ENCODE measurements around the gene TPMT.

TPMT gene

DNA sequence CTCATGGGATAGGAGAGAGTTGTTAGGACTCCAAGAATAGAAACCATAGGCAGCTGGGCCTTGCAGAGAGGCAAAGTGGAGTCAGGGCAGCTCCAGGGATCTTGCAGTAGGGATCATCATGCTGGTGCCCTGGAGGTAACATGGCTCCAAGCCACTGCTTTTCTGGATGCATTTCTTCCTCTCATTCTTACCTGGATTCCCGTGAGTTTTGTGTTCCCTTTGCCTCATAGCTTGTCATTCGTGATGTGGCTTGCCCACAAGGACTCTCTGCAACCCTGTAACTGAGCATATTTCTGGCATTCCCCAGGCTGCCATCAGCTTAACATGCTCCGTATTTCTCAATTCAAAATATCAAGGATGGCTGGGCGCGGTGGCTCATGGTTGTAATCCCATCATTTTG, 37.7 kb downstream of the TPMT start:
- no peak for DNase-seq (ENCODE audit: low spot score)

- DNase-seq (ENCODE audit: low spot score), result no peak
Measured at GRCh38 chr6:18115356-18115755, 39.5 kb downstream of the TPMT start.

DNA sequence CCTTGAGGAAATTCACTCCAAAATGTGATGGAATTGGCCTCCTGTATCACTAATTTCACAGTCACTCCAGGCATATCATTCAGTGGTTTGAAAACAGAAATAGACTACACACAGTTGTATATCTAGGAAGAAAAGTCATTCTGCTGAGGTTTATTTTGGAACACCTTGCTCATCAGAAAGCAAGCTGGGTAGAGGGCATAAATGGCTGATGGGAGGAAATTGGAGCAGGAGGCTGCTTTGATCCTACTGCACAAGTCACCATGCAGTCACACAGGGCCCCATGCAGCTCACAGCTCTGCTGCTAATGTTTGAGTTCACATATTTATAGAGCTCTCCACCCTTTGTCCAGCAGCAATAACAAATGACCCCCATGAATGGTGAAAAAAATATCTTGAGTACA, 44.7 kb downstream of the TPMT start:
- DNase-seq (ENCODE audit: low spot score), result no peak

- no peak for DNase-seq (ENCODE audit: low spot score)
Measured at GRCh38 chr6:18107061-18107460, 47.8 kb downstream of the TPMT start.

DNA sequence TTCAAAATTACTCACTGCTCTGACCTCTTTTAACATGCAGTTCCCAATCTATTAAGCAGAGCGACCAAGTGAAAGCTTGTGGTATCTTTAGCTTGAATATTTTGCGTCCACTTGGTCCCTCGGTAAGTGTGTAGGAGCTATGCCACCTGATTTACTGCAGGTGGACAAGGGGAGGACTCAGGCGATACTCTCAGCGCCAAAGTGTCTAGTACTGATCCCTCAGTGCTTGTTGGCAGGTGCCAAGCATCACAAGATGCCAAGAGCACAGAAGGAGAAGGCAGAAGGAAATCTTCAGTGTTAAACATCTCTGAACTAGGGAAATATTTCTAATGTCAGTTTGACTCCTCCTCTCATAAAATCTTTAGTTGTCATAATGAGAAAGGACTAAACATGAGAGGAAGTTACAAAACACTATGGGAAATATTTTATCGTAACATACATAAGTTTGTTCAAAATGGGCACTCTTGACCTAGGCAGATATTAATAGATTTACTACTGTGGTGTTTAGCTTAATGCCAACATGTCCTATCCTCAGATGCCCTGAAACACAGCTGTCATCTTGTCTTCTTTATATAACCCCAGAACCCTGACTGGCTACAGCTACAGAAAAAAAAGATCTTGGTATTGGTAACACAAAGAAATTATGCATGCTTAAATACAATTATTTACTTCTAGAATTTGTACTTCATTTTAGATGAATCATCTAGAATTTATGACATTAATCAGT, 51.9 kb downstream of the TPMT start:
- no peak for DNase-seq (ENCODE audit: low spot score)

DNA sequence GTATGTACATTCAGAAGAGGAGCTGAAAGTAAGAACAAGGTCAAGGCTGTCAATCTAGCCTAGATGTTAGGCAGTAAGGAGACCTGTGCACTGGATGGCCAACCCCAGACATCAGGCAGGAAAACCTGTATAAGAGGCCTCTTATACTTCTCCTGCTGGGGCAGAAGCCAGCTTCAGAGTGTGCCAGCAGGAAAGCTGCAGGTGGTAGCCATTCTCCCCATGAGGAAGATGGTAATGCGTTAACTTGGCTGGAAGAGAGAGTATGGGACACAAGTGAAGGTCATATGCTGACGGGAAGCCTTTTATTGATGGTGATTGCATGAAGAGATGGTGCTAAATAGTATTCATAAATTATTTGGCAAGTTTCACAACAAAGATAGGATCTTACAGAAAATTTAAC, 53.0 kb downstream of the TPMT start:
- DNase-seq (ENCODE audit: low spot score), result no peak

GRCh38 chr6:18101271-18101670, 53.6 kb downstream of the TPMT start:
- DNase-seq (ENCODE audit: low spot score), result no peak

- no peak for DNase-seq (ENCODE audit: low spot score)
Measured at GRCh38 chr6:18100296-18100695, 54.6 kb downstream of the TPMT start.

GRCh38 chr6:18099511-18099910, 55.4 kb downstream of the TPMT start:
- DNase-seq (ENCODE audit: low spot score), result no peak

GRCh38 chr6:18096423-18096822, 58.5 kb downstream of the TPMT start:
- DNase-seq (ENCODE audit: low spot score), result no peak

DNA sequence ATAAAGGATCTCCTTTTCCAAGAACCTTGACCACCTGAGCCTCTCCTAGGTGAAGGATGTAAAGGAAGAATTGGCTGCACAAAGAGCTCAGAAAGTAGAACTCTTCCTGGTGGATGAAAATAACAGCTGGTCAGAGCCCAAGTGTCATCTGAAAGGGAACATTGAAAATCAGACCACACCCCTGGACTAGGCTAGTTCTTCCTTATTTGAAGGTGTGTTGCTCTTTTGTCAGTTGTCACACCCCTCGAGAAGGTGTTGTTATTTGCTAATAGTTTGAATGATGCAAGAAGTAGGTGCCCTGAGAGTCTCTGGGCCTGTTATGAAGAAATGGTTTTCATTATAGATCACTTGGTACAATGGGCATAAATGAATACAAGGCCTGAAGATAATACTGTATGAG, 63.5 kb downstream of the TPMT start:
- DNase-seq (ENCODE audit: low spot score), result no peak

GRCh38 chr6:18090349-18090786, 64.5 kb downstream of the TPMT start:
- DNase-seq (ENCODE audit: low spot score), result no peak

DNA sequence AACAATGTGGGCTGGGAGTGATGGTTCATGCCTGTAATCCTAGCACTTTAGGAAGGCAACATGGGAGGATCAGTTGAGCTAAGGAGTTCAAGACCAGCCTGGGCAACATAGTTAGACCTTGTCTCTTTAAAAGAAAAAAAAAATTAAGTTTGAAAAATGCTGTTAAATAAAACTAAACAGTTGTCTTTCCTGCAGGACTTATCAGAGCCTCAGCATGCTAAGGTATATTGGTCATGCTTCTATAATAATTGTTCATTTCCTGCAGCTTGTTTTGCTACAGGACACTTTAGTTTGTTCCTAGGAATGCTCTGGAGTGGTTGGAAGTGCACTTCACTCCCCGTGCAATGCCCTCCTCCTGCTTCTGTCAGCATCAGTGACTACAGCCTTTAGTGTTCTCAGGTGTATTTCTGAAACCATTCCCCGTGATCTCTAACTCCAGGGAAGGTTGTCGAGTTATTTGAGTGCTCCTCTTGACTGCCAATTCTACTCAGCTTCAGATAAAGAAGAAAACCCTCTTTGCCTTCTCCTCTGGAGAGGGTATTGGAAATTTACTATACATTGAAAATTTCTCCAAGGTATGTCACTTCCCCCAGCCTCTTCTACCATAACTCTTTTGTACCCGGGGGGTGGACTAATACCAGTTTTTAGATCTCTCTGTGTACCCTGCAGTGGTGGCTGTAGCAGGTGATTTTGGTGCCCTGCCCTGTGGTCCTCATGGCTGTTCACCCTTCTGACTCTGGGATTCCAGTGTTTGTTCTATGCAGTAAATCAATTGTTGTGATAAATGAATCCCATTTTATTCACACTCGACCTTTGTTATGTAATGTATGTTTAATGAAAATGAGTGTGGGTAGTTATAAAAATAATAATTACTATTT, 66.2 kb downstream of the TPMT start:
- DNase-seq (ENCODE audit: low spot score), result no peak

DNA sequence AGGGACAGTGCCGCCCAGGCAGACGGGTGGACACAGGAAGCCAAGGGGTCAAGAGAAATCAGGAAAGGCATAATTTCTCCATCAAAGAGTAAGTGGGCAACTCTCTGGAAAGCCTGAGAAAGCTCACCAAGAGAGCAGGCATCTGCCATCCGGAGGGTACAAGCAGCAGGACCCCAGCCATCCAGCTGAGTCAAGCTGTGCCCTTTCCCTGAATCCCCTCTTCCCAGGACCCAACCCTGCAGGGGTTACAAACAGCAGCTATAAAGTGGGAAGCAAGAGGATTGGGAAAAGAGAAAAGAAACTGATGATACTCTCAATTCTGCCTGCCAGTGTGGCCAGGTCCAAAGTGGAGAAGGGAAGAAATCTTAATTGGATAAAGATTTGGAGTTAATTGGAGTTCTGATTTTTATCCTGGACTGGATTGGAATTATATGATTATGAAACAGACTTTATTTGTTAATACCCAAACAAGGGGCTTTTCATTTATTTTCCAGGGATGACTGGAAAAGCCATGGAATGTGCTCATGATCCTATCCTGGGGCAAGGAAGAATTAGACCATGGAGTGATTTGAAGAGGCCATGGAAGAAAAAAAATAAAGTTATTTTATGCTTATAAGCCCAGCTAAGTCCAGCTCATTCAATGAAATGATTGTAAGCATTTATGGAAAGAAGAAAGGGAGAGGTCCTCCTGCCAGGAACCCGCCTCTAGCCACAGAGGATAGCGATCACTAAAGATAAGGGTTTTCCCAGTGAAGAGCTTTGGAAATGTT, 67.3 kb downstream of the TPMT start:
- no peak for DNase-seq (ENCODE audit: low spot score)

DNA sequence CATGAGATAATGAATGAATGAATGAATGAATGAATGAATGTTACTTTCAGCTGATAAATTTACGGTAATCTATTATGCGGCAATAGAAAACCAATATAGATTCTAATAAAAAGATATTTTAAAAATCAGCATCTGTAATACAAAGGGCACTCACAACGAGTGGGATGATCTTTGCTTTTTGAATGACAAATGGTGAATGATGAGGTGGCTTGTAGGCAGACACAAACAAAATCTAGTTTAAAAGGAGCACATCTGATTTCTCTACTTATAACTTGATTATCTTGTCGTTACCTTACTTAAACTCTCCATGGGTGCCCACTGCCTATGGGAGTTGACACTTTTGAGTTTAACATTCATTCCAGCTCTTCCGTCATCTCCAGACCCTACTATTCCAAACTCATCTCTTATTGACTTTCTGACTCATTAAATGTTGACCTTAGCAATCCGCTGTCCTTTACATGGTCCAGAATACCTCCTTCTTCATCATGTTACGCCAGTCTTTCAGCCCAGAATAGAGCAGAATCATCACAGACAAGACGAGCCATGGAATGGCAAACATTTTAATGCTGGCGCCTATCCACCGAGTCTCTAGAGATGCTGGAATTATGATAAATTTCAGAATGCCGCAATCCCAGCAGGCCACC, 73.7 kb downstream of the TPMT start:
- peak; percentile 44 for DNase-seq (ENCODE audit: low spot score)

- DNase-seq (ENCODE audit: low spot score), result no peak
Measured at GRCh38 chr6:18080544-18080943, 74.3 kb downstream of the TPMT start.

- no peak for DNase-seq (ENCODE audit: low spot score)
Measured at GRCh38 chr6:18078866-18079265, 76.0 kb downstream of the TPMT start.
